ENCODE data around the gene HABP4.

HABP4 gene

GRCh38 chr9:96436063-96436455 lies 13.9 kb upstream of the HABP4 start:
- DNase-seq, result no peak

GRCh38 chr9:96436456-96437126 lies 13.4 kb upstream of the HABP4 start:
- DNase-seq, result no peak

- no peak for DNase-seq
Measured at GRCh38 chr9:96437454-96437853, 12.5 kb upstream of the HABP4 start.

DNA sequence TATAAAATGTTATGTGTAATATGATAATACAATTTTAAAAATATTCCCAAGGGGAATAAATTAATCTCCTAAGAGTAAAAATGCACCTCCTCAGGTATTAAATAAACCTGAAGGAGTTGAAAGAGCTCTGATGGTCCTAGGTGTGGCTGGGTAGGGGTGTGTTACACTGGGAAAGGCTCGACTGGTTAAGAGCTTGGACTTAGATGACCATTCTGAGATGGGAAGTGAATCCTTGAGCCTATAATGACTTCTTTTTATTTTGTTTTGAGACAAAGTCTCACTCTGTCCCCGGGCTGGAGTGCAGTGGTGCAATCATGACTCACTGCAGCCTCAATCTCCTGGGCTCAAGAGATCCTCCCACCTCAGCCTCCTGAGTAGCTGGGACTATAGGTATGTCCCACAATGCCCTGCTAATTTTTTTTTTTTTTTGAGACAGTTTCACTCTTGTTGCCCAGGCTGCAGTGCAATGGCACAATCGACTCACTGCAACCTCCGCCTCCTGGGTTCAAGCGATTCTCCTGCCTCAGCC lies 9.2 kb upstream of the HABP4 start:
- DNase-seq, result peak; percentile 23

DNA sequence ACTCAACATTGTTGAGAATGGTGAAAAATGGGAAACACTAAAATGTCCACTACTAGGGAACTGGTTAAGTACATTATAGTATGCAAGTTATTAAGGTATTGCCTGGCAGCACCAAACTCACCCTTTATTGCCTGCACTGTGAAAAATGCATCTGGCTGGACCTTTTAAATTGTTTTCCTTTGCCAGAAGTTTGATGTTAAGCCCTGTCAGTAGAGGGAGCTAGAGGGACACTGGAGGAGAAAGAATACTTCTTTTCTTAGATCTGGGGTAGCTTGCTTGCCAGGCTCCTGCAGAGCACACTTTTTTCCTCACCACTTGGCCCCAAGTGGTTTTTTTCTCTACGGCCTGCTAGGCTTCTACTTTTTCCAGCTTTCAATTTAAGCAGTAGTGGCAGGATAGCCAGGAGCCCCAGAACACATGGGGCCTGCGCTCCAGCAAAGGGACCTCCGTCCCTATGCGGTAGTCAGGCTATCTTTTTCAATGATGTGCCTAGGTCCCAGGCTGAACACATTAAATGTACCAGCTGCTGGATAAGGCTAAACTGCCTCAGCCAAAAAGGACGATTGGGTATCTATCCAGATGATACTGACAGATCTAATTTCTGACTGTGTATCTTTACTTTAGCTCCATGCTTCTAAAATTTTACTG lies 8.0 kb upstream of the HABP4 start:
- peak; percentile 71 for DNase-seq

GRCh38 chr9:96442491-96442890 lies 7.5 kb upstream of the HABP4 start:
- DNase-seq, result peak; percentile 62

DNA sequence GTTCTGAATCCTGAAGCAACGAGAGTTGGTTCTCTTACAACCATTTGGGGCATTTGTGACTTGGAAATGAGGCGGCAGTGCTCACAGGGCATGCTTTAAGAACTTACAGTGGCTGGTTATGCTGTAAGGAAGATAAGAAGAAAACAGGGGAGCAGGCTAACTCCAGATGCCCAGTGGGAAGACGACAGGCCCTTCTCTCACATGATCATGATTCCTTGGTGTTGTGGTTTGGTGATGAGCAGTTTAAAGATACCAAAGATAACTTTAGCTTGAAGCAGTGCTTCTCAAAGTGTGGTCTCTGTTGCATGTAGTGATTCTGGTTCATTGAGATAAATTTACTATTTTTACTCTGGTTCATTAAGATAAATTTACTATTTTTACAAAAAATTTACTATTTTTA lies 2.6 kb upstream of the HABP4 start:
- no peak for DNase-seq

GRCh38 chr9:96448546-96449170 lies 1.3 kb upstream of the HABP4 start:
- no peak for DNase-seq

DNA sequence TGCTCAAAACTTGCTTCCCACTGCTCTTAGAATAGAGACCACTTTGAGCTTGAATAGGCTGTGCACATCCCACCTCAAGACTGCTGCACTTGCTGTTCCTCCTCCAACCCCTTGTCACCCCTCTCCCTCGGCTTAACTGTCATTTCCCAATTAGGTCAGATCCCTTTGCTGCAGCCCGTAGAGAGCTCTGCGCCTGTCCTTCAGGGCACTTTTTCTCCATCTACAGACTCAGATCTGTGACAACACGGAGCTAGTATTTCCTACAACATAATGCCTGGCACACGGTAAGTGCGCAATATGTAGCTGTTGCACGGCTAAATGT lies 485 bp upstream of the HABP4 start:
- DNase-seq, result no peak

- no peak for DNase-seq
Measured at GRCh38 chr9:96450613-96451528, 902 bp downstream of the HABP4 start.

DNA sequence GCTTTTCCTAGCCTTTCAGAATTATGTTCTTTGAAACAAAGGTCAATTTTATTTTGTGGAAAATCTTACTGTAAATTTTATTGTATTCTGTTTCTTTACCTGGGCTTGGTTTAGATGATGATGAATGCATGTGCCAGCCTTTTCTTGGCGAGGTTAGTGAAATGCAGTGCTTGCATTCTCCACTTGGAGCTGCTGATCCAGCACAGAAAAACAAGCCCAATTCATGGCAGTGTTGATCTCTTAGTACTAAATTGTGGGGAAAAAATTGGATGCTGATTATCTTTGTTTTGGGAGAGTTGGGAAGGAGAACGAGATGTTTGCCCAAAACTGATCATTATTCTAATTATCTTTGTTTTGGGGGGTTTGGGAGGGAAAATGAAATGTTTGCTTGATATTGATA lies 3.7 kb downstream of the HABP4 start:
- DNase-seq, result no peak

DNA sequence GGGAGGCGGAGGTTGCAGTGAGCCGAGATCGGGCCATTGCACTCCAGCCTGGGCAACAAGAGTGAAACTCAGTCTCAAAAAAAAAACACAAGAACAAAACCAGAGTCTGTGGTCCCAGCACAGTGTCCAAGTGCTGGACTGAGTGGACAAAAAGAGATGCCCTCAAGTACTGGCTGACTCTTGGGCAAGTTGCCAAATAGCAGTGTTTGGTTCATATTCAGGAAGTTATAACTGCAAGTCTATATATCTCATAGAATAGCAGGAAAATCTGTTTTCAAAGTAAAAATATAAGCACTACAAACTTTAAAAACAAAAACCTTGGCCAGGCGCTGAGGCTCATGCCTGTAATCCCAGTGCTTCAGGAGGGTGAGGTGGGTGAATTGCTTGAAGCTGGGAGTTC lies 7.3 kb downstream of the HABP4 start:
- DNase-seq, result no peak

- no peak for DNase-seq
Measured at GRCh38 chr9:96458226-96458625, 8.3 kb downstream of the HABP4 start.

DNA sequence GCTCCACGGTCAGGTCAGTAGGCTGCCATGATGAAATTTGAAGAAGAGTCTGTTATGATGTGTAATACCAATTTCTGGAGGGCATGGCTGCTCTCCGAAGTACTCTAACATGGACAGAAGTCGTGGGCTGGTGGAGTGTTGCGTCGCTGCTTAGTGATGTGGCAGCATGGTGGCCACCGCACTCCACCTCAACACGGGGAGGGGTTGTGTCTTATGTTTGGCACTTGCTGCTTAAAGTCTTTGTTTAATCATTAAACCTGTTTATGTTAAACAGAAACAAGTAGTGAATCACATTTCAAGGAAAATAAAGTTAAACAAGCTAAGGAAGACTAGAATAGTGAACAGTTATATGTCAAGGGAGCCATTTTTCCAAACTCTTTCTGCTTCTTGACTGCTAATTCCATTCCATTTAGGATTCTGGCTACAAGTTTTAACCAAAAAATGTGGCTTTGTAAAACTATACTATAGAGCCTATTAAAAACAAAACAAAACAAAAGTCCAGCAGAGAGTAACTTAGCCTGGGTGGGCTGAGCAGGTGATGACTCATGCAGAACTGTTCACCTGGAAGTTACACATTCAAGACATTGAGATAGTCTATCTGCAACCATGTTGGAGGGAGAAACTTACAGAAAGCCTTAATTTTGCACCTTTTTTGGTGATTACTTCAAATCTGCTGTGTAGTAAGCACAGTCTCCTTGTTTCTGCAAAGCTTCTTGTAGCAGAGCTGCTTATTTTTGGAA lies 9.5 kb downstream of the HABP4 start:
- no peak for DNase-seq

DNA sequence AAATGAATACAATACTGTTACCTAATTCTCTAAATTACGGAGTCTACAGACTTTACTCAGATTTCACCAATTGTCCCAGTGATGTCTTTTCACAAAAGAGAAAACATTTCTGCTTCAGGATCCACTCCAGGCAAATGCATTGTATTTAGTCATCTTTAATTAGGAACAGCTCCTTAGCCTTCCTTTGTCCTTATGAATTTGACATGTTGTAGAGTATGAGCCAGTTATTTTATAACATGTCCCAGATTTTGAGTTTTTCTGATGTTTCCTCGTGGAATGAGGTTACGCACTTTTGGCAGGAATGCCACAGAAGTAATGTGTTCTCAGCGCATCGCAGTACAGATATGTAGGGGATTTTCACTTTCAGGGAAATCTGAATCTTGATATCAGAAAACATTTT lies 10.5 kb downstream of the HABP4 start:
- no peak for DNase-seq

GRCh38 chr9:96460882-96461281 lies 10.9 kb downstream of the HABP4 start:
- DNase-seq, result no peak

DNA sequence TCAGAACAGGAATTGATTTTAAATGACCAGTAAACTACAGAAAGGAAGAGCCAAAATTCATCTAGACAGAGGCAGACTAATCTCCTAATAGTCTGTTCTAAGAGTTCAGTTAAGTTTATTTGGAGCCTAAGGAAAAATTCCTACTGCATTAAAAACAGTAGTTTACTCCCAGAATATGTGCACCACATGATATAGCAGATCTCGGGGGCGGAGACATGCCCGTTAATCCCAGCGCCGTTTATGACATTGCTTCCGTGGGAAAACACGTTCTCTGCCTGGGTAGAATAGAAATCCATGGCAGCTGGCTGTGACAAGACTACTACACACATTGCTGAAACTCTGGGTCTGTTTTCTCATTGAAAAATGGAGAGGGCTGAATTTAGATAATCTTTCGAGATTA lies 11.4 kb downstream of the HABP4 start:
- no peak for DNase-seq

- no peak for DNase-seq
Measured at GRCh38 chr9:96462541-96462940, 12.6 kb downstream of the HABP4 start.

- DNase-seq, result no peak
Measured at GRCh38 chr9:96464426-96464825, 14.5 kb downstream of the HABP4 start.

DNA sequence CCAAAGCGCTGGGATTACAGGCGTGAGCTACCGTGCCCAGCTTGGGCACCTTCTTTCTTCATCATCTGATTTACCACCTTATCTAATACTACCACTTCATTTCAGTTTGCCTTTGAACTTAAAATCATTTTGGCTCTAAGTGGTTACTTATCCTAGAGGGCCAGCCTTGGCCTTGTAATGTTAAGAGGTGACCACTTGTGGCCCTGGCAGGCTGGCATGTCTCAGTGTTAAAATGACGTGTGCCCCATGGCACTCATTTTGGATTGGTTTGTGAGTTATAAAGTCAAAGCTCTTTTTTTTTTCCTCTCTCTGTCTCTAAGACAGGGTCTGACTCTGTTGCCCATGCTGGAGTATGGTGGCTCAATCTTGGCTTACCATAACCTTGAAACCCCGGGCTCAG lies 17.8 kb downstream of the HABP4 start:
- DNase-seq, result no peak

GRCh38 chr9:96476013-96476412 lies 26.0 kb downstream of the HABP4 start:
- no peak for DNase-seq

DNA sequence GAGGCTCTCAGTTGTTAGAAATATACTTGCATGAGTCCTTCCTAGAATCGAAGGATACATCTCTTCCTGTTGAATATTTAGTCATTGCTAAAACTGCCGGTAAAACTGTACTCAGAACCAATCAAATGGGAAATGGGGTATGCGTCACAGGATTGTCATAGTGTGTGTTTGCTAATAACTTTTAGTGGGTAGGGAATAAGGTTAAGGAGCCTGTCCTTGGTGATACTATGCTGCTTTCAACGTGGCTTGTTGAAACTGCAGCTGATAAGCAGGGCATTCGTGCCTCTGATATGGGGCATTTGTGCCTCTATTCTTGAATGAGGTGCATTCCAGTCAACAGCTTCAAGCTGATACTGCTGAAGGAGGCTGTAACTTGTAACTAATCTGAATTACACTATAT lies 26.6 kb downstream of the HABP4 start:
- DNase-seq, result no peak
